HG03521 (cell line): Measurements from ENCODE around the gene SELENOS.
A peak's percentile ranks its signal among the peaks of the same experiment; 100 is the strongest.

Experiments
- ATAC-seq: cut with Tn5 transposase; IDR thresholded peaks from one replicate; pipeline ENCODE4 v1.9.1; 2021; ENCODE audit warnings: mild to moderate bottlenecking, moderate library complexity; ENCODE audit not compliant: unreplicated experiment

Gene SELENOS

GRCh38 chr15:101251830-101252820 is 25.2 kb downstream of the SELENOS start, which contains the start of gene CHSY1:
Gene CHSY1 (minus strand): TSS chr15:101252048. CDS start chr15:101251456, 592 bp downstream.
- ATAC-seq = peak; percentile 69

- ATAC-seq = peak; percentile 38
These were observed 26.1 kb downstream of the SELENOS start for GRCh38 chr15:101250873-101251829.

DNA sequence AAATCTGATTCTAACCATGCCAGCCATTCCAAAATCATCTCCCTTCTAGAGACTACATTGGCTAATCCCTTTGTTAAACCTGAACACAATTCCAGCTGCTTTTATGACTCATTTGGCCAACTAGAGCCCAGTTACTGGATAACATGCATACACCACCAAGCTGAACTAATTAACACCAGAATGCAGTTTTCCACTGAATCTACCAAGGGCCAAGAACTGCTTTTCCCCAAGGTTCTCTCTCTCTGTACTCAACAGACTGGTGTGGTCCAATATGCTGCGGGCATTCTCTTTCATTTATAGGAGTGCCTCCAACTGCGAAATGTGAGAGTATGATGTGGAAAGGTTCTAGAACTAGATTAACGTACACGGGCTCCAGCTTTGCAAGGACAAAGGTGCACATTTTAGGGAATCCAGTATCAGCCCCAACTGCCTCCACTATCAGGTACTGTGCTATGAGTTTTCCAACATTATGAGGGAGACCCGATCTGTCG is 26.9 kb downstream of the SELENOS start:
- no peak for ATAC-seq

GRCh38 chr15:101248274-101248673 is 29.0 kb downstream of the SELENOS start:
- ATAC-seq = no peak

DNA sequence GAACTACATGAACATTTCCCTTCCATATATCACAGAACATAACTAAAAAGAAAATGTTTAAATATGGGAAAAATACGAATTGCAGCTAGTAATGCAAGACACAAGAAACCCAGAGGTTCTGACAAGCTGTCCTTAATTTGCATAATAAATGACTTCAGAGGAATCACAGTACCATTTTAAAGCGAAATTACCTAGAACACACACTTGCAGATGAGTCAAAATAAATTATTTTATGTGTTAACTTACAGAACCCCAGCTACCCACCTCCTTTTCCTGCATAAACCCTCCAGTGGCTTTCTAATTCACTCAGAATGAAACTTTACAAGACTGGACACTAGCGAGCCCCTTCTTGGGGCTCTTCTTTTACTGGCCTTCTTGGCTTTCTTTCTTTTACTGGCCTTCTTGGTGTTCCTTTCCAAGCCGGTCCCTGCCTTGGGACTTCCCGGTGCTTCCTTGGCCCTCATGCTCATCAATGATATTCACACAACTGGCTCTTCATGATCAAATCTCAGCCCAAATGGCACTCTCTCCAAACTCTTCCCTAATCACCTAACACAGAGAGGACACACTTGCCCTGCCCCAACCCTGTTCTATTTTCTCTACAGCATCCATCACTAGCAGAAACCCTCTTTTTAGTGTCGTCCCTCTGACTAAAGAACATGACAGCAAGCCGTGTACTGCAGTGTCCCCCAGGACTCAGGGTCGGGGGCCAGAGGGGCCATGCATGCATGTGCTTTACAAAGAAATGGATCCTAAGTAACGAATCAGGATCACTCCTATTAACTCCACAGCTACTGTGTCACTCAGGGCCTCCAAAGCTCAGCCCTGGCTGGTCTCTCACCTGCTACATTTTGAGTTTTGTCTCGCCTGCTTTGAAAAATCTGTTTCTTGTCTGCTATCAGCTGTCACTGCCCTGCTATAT is 30.2 kb downstream of the SELENOS start:
- no peak for ATAC-seq

GRCh38 chr15:101246391-101246790 is 30.9 kb downstream of the SELENOS start:
- ATAC-seq = no peak

DNA sequence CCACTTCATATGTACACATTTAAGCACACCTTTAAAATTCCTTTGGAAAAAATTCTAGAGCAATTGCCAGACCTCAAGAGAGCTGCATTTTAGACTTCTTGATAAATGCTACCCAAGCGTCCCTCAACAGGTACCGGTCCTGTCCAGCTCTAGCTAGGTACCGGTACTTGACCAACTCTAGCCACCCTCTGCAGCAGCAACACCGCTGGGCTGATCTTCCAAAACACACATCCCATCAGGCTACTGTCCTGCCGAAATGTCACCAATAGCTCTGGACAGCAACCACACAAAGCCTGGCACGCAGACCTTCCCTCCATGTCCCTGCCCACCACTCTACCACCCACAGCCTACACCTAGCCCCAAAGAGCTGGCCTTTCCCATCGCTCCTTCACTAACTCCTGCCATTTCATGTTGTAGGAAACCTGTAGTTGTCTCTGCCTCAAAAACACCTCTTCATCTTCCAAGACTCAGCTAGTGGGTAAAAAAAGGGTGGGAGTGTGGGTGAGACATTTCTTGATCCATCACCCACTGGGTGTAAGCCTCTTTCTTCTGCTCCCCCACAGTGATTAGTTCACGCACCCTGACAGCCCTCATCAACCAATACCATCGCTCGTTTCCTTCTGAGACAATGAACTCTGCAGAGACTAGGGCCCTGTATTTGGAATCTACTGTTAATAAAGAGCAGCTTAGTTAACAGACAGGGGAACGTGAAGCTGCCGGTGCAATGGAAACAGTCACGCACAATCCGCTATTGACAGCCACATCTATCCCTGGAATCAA is 32.2 kb downstream of the SELENOS start:
- ATAC-seq = no peak

- ATAC-seq = no peak
These were observed 33.1 kb downstream of the SELENOS start for GRCh38 chr15:101244036-101244781.

DNA sequence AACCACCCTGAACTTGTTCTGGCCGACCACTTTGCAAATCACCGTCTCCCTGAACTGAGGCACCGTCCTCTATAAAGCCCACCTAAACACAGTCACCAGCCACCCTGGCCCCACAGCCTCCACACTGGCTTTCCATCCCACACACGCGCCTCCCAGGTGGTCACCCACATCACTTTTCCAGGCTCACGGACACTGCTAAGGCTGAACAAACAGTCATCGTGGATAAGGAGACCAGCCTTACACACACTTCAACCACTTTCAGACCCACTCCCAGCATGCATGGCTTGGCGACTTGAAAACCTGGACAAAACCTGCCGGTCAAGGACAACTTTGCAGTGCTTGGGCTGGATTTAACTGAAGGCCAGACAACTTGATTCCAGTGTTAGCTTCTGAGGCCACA is 33.9 kb downstream of the SELENOS start:
- ATAC-seq = no peak

DNA sequence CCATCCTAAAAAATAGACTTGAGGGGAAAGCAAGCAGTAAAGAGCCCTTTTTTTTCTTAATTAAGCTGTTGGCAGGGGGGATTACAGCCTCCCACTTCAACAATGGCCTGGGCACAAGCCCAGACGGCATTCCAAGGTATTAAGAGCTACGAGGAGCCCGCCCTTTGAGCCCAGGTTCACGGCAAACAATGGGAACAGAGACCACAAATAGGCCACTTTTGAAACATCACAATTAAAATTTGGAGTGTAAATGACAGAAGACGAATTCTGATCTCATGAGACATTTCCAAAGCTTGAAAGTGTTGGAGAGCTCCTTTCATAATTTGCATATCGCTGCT is 34.3 kb downstream of the SELENOS start:
- ATAC-seq = no peak

DNA sequence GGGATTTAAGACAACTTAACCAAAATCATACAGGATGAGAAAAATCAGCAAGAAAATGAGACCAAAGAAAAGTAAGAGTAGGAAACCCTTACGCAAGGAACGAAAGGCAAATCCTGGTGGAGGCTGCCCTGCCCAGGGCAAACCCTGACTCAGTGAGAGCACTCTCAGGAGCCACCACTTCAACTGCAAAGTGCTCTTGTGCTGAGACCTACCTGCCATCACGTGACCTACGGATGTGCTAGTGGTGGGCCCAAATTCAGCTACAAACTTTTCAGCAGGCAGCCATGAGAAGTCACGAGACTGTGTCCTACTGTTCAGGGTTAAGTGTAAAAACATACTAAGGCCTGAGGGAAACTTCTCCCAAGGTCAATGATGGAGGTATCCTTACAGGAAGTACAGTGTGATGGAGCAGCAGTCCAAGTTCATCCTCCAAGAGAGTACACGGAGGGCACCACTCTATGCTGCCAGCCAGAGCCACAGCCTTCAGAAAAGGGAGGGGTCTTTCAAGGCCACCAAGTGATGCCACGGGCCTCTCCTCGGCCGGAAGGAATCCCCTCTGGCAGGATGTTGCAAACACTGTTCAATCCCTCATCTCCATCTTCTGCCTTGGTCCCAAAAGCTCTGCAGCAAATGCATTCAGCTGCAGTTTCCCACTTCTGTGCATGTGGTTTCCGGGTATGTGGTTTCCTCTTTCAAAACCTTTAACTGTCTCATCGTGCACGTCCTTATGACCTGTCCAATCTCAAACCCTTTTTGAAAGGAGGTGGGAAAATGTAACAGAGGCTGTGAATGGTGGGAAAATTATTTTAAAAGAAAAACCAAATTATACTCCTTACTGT is 34.9 kb downstream of the SELENOS start:
- ATAC-seq = no peak

DNA sequence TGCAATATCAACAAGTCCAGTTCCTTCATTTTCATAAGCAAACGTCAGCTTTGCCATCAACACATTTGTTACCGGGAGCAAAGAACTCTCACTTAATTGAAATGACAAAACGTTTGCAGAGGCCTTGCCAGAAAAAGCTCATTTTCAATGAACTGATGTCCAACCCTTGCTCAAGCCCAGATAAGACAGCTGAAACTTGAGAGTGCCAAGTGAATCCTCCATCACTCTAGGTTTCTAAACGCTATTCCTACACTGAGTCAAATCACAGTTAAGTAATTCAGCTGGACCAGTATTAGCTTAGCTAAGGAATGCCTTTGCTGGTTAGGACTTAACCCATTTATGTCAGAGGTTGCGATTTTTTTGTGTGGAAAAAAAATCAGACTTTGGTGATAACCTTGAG is 36.9 kb downstream of the SELENOS start:
- ATAC-seq = no peak

- no peak for ATAC-seq
These were observed 37.6 kb downstream of the SELENOS start for GRCh38 chr15:101239724-101240136.

DNA sequence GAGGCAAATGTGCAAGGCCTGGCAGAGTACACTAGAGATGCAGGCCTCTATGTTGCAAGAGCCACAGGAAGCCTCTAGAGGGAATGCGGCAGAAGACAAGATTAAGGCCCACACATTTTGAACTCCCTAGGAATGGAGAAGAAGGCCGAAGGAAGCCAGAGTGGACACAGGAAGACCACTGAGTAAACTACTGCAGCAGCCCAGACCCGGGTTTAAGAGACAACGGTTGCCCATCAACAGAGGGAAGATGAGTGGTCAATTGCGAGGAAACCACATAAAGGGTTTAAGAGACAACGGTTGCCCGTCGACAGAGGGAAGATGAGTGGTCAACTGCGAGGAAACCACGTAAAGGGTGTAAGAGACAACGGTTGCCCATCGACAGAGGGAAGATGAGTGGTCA is 40.0 kb downstream of the SELENOS start:
- no peak for ATAC-seq

DNA sequence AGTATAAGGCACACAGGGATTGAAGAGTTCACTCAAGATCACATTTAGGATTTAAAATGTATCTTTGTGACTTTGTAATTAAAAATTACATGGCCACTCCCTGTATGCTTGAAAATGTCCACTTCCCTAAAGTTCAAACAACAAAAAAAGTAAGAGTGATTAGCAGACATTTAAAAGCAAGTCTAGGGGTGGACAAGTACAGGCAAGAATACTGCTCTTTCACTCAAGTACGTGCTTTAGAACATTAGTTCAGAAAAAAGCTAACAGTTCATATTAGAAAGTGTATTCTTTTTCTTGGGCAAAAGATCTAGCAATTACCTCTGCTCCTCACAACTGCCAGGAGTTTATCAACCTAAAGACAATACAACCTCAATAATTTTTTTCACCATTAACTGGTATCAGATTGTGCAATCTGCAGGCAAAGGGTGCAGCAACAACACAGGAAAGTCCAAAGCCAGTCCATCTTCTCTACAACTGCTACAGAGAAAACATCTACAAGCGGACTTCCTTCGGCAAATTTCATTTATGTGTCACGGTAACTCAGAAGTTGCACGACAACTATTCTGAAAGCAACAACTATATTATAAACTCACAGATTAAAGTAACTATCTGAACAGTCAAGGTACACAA is 43.5 kb downstream of the SELENOS start:
- ATAC-seq = no peak

- ATAC-seq = no peak
These were observed 44.6 kb downstream of the SELENOS start for GRCh38 chr15:101232677-101233076.

GRCh38 chr15:101228313-101228712 is 49.0 kb downstream of the SELENOS start:
- no peak for ATAC-seq
